Testis (tissue), 2 donors: Measurements from ENCODE around the gene ZNF516.

ENCODE experiments used
- POLR2A ChIP-seq: fragments of 450-650 bp; IDR thresholded peaks from one replicate; pipeline ENCODE4 v1.6.1; 2017; ENCODE audit warnings: antibody characterized with exemption, mild to moderate bottlenecking, moderate library complexity
- TF ChIP-seq, protein P1 (sequence below), 3 experiments: fragments of 450-650 bp in 2 of 3; fragments of 200-600 bp in 1 of 3; sonication (generic) in 1 of 3; IDR thresholded peaks; one replicate each; pipeline ENCODE4 v1.5.1; 2016 to 2019; ENCODE audit warnings: antibody characterized with exemption in 3 of 3, mild to moderate bottlenecking in 2 of 3, moderate library complexity in 1 of 3

DNA sequence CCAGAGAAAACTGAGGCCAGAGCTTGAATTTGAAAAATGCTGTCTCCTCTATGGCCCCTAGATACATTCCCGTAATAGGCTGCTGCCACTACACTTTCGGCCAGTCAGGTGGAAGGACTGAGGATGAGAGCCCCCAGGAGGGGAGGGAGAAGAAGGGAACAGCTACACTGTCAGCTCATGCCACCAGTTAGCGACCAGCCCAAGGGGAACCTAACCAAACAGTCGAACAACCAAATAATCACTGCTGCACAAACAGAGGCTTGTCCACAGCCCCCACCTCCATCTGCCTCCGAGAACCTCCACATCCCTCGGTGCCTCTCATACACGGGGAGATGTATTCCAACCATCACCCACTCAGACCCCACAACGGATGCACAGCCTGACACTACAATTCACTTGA, 7.3 kb downstream of the ZNF516 start:
- TF ChIP-seq, protein P1, sequence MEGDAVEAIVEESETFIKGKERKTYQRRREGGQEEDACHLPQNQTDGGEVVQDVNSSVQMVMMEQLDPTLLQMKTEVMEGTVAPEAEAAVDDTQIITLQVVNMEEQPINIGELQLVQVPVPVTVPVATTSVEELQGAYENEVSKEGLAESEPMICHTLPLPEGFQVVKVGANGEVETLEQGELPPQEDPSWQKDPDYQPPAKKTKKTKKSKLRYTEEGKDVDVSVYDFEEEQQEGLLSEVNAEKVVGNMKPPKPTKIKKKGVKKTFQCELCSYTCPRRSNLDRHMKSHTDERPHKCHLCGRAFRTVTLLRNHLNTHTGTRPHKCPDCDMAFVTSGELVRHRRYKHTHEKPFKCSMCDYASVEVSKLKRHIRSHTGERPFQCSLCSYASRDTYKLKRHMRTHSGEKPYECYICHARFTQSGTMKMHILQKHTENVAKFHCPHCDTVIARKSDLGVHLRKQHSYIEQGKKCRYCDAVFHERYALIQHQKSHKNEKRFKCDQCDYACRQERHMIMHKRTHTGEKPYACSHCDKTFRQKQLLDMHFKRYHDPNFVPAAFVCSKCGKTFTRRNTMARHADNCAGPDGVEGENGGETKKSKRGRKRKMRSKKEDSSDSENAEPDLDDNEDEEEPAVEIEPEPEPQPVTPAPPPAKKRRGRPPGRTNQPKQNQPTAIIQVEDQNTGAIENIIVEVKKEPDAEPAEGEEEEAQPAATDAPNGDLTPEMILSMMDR (IDR thresholded peaks at IDR 0.05): no peak
- no peak for TF ChIP-seq POLR2A
